H1 (cell line): ENCODE measurements around the gene MS4A18. TPM values are rescaled to one million over a fixed set of nuclear protein-coding genes. Genes with fewer than 3 reads are reported as not detected.

Experiments used
- CBX8 ChIP-seq: fragments of 300-800, 300-1000 bp; sonication (generic); IDR thresholded peaks from 2 replicates; pipeline ENCODE4 v1.7.1; 2016; ENCODE audit warnings: low read depth, low read length, borderline replicate concordance
- CHD2 ChIP-seq: IDR thresholded peaks from 2 replicates; pipeline ENCODE4 v1.6.1; 2012; ENCODE audit warnings: low read length, improper control_type of control experiment
- KDM1A ChIP-seq: fragments of 200-600, 300-600 bp; sonication (generic); IDR thresholded peaks from 2 replicates; pipeline ENCODE4 v1.7.1; 2016; ENCODE audit warnings: mild to moderate bottlenecking, low read length, borderline replicate concordance
- SP1 ChIP-seq: IDR thresholded peaks from 2 replicates; pipeline ENCODE4 v1.6.1; 2011; ENCODE audit warnings: low read depth, low read length
- SRF ChIP-seq: IDR thresholded peaks from 2 replicates; pipeline ENCODE4 v1.6.1; 2011; ENCODE audit warnings: mild to moderate bottlenecking, low read depth, low read length, moderate library complexity
- polyA plus RNA-seq, 7 experiments: library from polyadenylated mRNA; depleted of rRNA in 3 of 7; stranded (reverse) in 5 of 7; unstranded in 2 of 7; fragments of >200 nt in 5 of 7; fragments of 200-250 nt in 2 of 7; gene quantifications; 1 replicate in 5 of 7; 2 replicates in 1 of 7; 4 replicates in 1 of 7; pipeline versions ENCODE4 v1.2.1 to v1.2.3, GENCODE V29; 2011 to 2013; ENCODE audit warnings: missing spikeins in 2 of 7, mixed read lengths in 2 of 7
- total RNA-seq: library from RNA; stranded (reverse); fragmentation: NEBNext Ultra II Directional; extraction: Animal tissue kit (Norgen Biotek cat#: 25700); gene quantifications from 2 replicates; pipeline ENCODE4 v1.2.1, GENCODE V29; 2021
- TF ChIP-seq, protein P1 (sequence below): IDR thresholded peaks from 2 replicates; pipeline ENCODE4 v1.6.1; 2012; ENCODE audit warnings: low read length, inconsistent platforms

Gene MS4A18
- total and polyA plus RNA-seq, 2 of the 8 experiments (the other 6 are each of a cell fraction or from before 2014, with no cell fraction given) = not detected

DNA sequence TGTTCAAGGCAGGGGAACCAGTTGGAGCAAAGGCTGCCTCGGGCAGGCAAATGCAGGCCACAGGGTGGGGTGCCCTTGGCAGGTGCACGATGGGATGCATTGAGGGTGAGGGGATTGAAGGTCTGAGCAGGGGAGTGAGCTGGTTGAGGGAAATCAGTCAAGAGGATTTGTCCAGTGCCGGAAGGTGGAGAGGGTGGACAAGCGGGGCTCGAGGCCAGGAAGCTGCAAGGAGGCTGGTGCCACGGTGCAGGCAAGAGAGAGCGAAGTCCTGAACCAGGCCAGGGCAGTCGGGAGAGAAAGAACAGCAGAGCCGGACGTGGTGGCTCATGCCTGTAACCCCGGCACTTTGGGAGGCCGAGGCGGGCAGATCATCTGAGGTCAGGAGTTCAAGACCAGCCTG lies 50.2 kb downstream of the MS4A18 start (continued):
- TF ChIP-seq, protein P1, sequence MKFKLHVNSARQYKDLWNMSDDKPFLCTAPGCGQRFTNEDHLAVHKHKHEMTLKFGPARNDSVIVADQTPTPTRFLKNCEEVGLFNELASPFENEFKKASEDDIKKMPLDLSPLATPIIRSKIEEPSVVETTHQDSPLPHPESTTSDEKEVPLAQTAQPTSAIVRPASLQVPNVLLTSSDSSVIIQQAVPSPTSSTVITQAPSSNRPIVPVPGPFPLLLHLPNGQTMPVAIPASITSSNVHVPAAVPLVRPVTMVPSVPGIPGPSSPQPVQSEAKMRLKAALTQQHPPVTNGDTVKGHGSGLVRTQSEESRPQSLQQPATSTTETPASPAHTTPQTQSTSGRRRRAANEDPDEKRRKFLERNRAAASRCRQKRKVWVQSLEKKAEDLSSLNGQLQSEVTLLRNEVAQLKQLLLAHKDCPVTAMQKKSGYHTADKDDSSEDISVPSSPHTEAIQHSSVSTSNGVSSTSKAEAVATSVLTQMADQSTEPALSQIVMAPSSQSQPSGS = no peak
- TF ChIP-seq CHD2 = no peak
- TF ChIP-seq SP1 = no peak
- no peak for TF ChIP-seq SRF
- no peak for TF ChIP-seq KDM1A
- no peak for TF ChIP-seq CBX8
